NT2/D1 (cell line): ENCODE data around the gene GPX4.

Experiments used
- DNase-seq: peaks from one replicate; pipeline ENCODE4 v3.0.0-alpha.2; 2011; ENCODE audit warnings: low read depth, low spot score
- H3K27me3 ChIP-seq: 2 replicates; pipeline ENCODE4 v1.6.0; 2011; ENCODE audit warnings: mild to moderate bottlenecking; ENCODE audit not compliant: insufficient read length, insufficient read depth
- H3K36me3 ChIP-seq: 2 replicates; pipeline ENCODE4 v1.6.1; 2011; ENCODE audit warnings: mild to moderate bottlenecking, low read length, mixed read lengths; ENCODE audit not compliant: insufficient read depth, insufficient read length
- H3K4me1 ChIP-seq: 2 replicates; pipeline ENCODE4 v1.5.1; 2011; ENCODE audit not compliant: insufficient read depth, insufficient read length
- H3K4me3 ChIP-seq: 2 replicates; pipeline ENCODE4 v1.5.1; 2011; ENCODE audit warnings: low read depth; ENCODE audit not compliant: insufficient read length
- H3K9ac ChIP-seq: 2 replicates; pipeline ENCODE4 v1.6.0; 2011; ENCODE audit warnings: low read depth; ENCODE audit not compliant: insufficient read length
- H3K9me3 ChIP-seq: 2 replicates; pipeline ENCODE4 v1.5.1; 2011; ENCODE audit warnings: mild to moderate bottlenecking, low read length; ENCODE audit not compliant: insufficient read depth
- SUZ12 ChIP-seq: IDR thresholded peaks from 2 replicates; pipeline ENCODE4 v1.6.1; 2011; ENCODE audit not compliant: insufficient read length, insufficient read depth; ENCODE audit errors: extremely low read depth
- YY1 ChIP-seq: IDR thresholded peaks from 2 replicates; pipeline ENCODE4 v1.6.1; 2011; ENCODE audit not compliant: insufficient read length, insufficient read depth
- ZNF274 ChIP-seq: IDR thresholded peaks from 2 replicates; pipeline ENCODE4 v1.6.1; 2011; ENCODE audit warnings: mild to moderate bottlenecking, low read depth, low read length

Gene GPX4

DNA sequence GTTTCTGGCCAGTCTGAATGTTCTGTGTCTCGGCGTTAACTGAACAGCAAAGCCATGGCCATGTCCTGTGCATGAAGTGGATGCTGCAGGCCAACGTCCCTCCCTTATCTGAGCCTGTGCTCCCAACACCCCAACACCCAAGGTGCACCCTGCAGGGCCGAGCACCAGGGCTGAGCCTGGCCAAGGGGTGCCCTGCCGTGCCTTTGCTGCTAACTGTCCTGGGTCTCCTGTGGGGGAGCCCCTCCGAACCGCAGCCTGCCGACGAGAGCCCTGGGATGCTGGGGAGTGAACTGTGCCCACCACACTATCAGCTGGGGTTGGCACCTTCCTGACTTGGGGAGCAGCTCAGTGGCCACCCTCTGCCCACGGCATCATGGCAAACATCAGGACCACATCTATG lies 17.6 kb downstream of the GPX4 start:
- H3K36me3 ChIP-seq, result peaks cover 89% of the 10 kb centered on the region
- H3K9ac ChIP-seq, result no peak overlapping the region

DNA sequence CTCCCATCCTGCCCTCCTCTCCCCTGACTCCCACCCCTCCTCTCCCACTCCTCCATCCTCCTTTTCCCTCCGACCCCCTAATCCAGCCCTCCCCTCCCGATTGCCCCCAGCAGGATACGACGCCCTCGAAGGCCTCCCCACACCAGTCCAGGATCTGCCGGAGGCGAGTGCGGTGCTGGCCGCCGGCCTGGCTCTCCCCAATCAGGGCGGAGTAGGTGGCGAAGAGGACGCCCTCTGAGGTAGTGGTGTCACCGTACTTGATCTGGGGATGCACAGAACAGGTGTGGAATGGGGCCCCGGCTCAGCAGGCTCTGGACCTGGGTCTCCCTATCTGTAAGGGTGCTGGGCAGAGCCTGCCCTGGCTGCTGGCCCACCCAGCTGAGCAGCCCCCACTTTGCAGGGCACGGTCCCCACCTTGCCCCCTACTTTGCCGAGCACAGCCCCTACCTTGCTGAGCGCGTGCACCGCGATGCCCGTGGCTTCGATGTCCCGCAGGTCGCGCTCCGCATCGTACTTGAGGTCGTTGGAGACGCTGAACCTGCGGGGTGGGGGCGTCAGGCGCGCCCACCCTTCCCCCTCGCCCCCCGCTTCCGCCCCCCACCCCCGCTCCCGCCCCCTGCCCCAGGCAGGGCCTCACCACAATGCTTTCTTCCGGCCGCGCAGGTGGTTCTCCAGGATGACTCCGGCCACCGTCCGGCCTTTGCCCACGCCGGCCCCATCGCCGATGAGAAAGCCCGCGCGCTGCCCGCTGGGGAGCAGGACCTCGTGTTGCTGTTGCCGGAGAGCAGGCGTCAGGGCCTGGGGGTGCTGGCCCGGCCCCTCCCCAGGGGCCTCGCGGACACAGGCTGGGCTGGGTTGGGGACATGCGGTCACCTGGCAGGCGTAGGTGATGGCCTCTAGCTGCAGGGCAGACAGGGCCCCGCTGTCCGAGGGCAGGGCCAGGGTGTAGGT lies 18.5 kb downstream of the GPX4 start:
- H3K9me3 ChIP-seq, result no peaks in the 10 kb centered on the region
- peaks cover 89% of the 10 kb centered on the region for H3K36me3 ChIP-seq
- H3K9ac ChIP-seq, result peak overlapping the region; percentile 32

More for the DNA sequence above, 17.6 kb downstream of the GPX4 start:
- no peak for DNase-seq
- TF ChIP-seq ZNF274 (no peak), SUZ12 (no peak), YY1 (no peak)
- Histone ChIP-seq H3K4me3 (no peak overlapping the region), H3K9me3 (no peaks in the 10 kb centered on the region), H3K4me1 (peaks cover 25% of the 10 kb centered on the region), H3K27me3 (no peaks in the 10 kb centered on the region)

DNA sequence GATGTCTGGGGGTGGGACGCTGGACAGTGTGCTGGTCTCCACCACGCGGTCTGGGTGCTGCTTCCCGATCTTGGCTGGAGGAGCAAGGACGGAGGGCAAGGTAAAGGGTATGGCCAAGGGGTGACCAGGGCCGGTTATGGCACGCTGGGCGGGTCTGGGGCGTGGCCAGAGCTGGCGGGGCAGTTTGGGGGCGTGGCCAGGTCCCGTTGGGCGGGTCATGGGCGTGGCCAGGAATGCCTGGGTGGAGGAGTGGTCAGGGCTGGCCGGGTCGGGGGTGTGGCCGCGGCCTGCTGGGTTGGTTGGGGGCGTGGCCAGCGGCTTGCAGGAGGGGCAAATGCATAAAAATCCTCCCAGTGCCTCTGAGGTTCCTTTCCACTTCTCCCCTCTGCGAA lies 19.2 kb downstream of the GPX4 start:
- Histone ChIP-seq H3K9me3 (no peaks in the 10 kb centered on the region), H3K4me1 (peaks cover 13% of the 10 kb centered on the region), H3K36me3 (peaks cover 89% of the 10 kb centered on the region), H3K27me3 (no peaks in the 10 kb centered on the region), H3K9ac (no peak overlapping the region), H3K4me3 (no peak overlapping the region)
- TF ChIP-seq YY1 (no peak), SUZ12 (no peak), ZNF274 (no peak)
- DNase-seq, result peak; percentile 78

More for the DNA sequence above, 18.5 kb downstream of the GPX4 start:
- TF ChIP-seq SUZ12 (no peak), ZNF274 (no peak), YY1 (no peak)
- H3K4me1 ChIP-seq, result peaks cover 17% of the 10 kb centered on the region
- no peaks in the 10 kb centered on the region for H3K27me3 ChIP-seq
- no peak overlapping the region for H3K4me3 ChIP-seq
- DNase-seq, result no peak

DNA sequence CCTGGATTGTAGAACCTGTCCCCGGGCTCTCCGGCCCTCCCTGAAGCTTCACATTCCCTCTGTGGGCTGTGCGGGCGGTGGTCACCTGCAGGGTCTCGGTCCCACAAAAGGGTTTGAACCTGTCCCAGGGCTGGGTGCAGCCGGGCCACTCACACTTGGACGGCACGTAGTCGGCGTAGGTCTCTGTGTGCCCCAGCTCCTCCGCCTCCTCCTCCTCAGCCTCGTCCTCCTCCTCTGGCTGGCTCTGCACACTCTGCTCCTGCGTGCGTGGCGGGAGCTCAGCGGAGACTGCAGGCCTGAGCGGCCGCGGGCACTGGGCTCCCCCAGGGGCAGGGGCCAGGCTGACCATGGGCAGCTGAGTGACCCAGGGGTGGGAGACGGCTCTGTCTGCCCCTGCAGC lies 19.6 kb downstream of the GPX4 start:
- peaks cover 13% of the 10 kb centered on the region for H3K4me1 ChIP-seq
- H3K36me3 ChIP-seq, result peaks cover 88% of the 10 kb centered on the region
- no peak for DNase-seq
- no peaks in the 10 kb centered on the region for H3K27me3 ChIP-seq
- TF ChIP-seq SUZ12 (no peak), ZNF274 (no peak), YY1 (no peak)
- peak overlapping the region; percentile 61 for H3K9ac ChIP-seq
- no peak overlapping the region for H3K4me3 ChIP-seq
- no peaks in the 10 kb centered on the region for H3K9me3 ChIP-seq

DNA sequence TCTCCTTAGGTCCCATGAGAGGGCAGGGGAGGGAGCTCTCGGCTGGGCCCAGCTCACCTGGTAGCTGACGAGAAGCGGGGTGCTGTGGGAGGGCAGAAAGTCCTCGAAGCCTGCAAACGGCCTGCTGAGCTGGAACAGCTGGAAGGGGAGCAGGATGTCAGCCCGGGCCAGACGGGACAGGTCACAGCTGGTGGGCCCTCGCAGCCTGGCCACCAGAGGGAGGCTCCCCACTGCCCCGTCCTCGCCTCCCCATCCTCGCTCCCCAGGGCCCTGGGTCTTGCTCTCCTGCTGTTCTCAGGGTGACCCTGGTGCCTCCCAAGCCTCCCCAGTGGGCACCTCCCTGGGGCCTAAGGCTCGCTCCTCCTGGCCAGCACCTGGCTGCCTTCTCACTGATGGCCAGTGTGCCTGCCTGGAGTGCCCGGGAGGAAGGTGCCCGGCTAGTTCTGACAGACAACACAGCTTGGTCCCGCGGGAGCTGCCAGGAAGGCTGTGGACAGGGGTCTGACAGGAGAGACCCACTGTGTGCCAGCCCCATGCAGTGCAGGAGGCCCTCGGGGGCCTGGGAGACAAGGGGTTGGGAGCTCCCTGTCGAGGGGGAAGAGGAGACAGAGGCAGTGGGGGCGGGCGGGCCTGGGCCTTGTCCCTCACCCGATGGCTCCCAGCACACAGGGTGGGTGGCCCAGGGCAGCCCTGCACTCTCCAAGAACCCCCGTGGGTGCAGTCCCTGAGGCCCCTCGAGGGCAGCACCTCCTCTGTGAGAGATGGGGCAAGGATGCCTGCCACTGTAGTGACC lies 20.3 kb downstream of the GPX4 start:
- Histone ChIP-seq H3K9me3 (no peaks in the 10 kb centered on the region), H3K36me3 (peaks cover 86% of the 10 kb centered on the region), H3K9ac (peak overlapping the region; percentile 61), H3K4me3 (no peak overlapping the region), H3K4me1 (peaks cover 13% of the 10 kb centered on the region), H3K27me3 (no peaks in the 10 kb centered on the region)
- TF ChIP-seq SUZ12 (no peak), YY1 (no peak)
- no peak for DNase-seq

DNA sequence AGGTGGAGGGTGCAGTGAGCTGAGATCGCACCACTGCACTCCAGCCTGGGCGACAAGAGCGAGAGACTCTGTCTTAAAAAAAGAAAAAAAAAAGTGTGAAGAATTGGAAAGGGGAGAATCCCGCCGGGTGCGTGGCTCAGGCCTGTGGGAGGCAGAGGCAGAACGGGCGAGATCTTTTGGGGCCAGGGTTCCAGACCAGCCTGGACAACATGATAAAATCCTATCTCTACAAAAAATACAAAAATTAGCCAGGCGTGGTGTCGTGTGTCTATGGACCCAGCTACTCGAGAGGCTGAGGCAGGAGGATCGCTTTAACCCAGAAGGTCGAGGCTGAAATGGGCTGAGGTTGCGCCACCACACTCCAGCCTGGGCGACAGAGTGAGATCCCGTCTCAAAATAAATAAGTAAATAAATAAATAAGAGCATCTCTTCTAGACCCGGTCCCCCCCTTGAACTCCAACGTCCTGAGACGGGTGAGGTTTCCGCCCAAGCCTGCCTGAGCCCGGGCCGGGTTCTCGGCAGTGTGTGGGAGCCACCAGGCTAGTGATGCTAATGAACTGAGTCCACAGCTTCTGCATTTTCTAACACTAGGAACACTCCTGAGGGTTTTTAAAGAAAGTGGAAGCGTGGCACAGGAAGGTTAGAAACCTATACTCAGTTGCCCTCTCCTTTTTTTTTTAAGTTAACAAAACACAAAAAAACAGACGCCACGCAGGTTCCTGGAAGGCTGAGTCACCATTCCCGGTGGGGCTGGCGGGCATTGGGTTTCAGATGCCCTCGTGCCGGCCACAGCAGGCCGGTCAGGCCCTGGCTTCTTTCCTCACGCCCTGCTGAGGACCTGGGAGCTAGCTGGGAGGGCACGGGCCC lies 22.0 kb downstream of the GPX4 start:
- Histone ChIP-seq H3K36me3 (peaks cover 84% of the 10 kb centered on the region), H3K4me1 (peaks cover 14% of the 10 kb centered on the region), H3K9me3 (no peaks in the 10 kb centered on the region), H3K4me3 (no peak overlapping the region), H3K27me3 (no peaks in the 10 kb centered on the region), H3K9ac (no peak overlapping the region)
- no peak for DNase-seq
- TF ChIP-seq YY1, result no peak
- TF ChIP-seq SUZ12, result no peak
- TF ChIP-seq ZNF274, result no peak
